Kidney (tissue), 14 donors: Measurements from ENCODE around the gene ZIC1. TPM values are rescaled to one million over a fixed set of nuclear protein-coding genes. Genes with fewer than 3 reads are reported as not detected.

ENCODE experiments used
- DNase-seq, 5 donors: peaks; one replicate each; pipeline ENCODE4 v3.0.0-alpha.2; 2013 to 2020
- FAIRE-seq: peaks from 2 replicates; lab custom pipeline; 2012; peaks lifted over from hg19 to GRCh38; lab: Jason Lieb, UNC
- H3K27ac ChIP-seq, 2 donors: one replicate each; pipeline ENCODE4 v1.7.0; 2013; ENCODE audit warnings: low read depth in 2 of 2, low read length in 2 of 2, inconsistent platforms in 1 of 2
- H3K27me3 ChIP-seq: one replicate; pipeline ENCODE4 v1.7.1; 2013; ENCODE audit warnings: low read length, inconsistent platforms; ENCODE audit not compliant: control insufficient read depth, insufficient read depth
- H3K36me3 ChIP-seq, 3 donors: one replicate each; pipeline versions ENCODE4 v1.7.0 to v1.7.1; 2013; ENCODE audit warnings: low read length in 3 of 3, control low read depth in 1 of 3, inconsistent platforms in 1 of 3; ENCODE audit not compliant: insufficient read depth in 3 of 3, control insufficient read depth in 2 of 3
- H3K4me1 ChIP-seq, 3 donors: one replicate each; pipeline versions ENCODE4 v1.7.0 to v1.7.1; 2013; ENCODE audit warnings: low read length in 3 of 3, inconsistent platforms in 1 of 3, low read depth in 1 of 3; ENCODE audit not compliant: control insufficient read depth in 2 of 3, insufficient read depth in 2 of 3
- H3K4me3 ChIP-seq, 3 donors: one replicate each; pipeline versions ENCODE4 v1.7.0 to v1.8.1; 2013; ENCODE audit warnings: low read length in 3 of 3, control low read depth in 1 of 3, inconsistent platforms in 1 of 3
- H3K9ac ChIP-seq, 3 donors: one replicate each; pipeline versions ENCODE4 v1.7.0 to v1.7.1; 2013; ENCODE audit warnings: low read length in 3 of 3, control low read depth in 1 of 3, inconsistent platforms in 1 of 3
- H3K9me3 ChIP-seq, 3 donors: one replicate each; pipeline versions ENCODE4 v1.7.0 to v1.7.1; 2013; ENCODE audit warnings: low read length in 3 of 3, control low read depth in 1 of 3, inconsistent platforms in 1 of 3; ENCODE audit not compliant: control insufficient read depth in 2 of 3, insufficient read depth in 1 of 3
- CTCF ChIP-seq: IDR thresholded peaks from 3 replicates; pipeline ENCODE4 v1.5.1; 2012; ENCODE audit warnings: mild to moderate bottlenecking, moderate library complexity, borderline replicate concordance; ENCODE audit not compliant: insufficient read depth; ENCODE audit errors: extremely low read depth
- intact Hi-C: fragments of 100-400 bp; cut with DNase I; formaldehyde crosslinking; loops from one replicate; pipeline ENCODE4 v1.11.1; 2022
- polyA plus RNA-seq: library from polyadenylated mRNA; stranded (reverse); fragments of 350-450 nt; fragmentation: Illumina TruSeq; extraction: RNeasy Lipid Tissue Mini Kit (QIAGEN cat#74804); gene quantifications from one replicate; pipeline ENCODE4 v1.2.3, GENCODE V29; 2014; ENCODE audit warnings: low read depth, low replicate concordance; ENCODE audit not compliant: insufficient read depth
- total RNA-seq: library from RNA; stranded (reverse); fragmentation: NEBNext Ultra II Directional; extraction: Animal tissue kit (Norgen Biotek cat#: 25700); gene quantifications from one replicate; pipeline ENCODE4 v1.2.1, GENCODE V29; 2021
- donor health status: control.
- donor health status: control.
- donor health status: control.
- donor health status: control.
- donor health status: control.
- donor health status: DM: yes; HTN: yes; CAD: no.
- donor health status: Normal renal cell carcinoma (clear cell type).

Gene ZIC1
- total and polyA plus RNA-seq, 2 donors from 2014 or later, result not detected

GRCh38 chr3:147410526-147411237 lies 1.5 kb downstream of the ZIC1 start:
- no peak for TF ChIP-seq CTCF
- H3K36me3 ChIP-seq, result no peaks in the 10 kb centered on the region
- no peak for FAIRE-seq
- H3K27ac ChIP-seq, result no peak overlapping the region
- H3K4me1 ChIP-seq, result peaks cover 0 to 8% (median 0%) of the 10 kb centered on the region in 3 donors
- no peak overlapping the region for H3K9ac ChIP-seq
- H3K9me3 ChIP-seq, result no peaks in the 10 kb centered on the region
- DNase-seq, result peak in 2 of 5 donors; percentile 52 to 64
- intact Hi-C loops, result no loop called here
- H3K27me3 ChIP-seq, result peaks cover 92% of the 10 kb centered on the region
- H3K4me3 ChIP-seq, result peak overlapping the region in 1 of 3 donors; percentile 39

- Histone ChIP-seq H3K9ac (no peak overlapping the region), H3K4me3 (peak overlapping the region in 1 of 3 donors; percentile 39), H3K4me1 (peaks cover 0 to 8% (median 0%) of the 10 kb centered on the region in 3 donors), H3K36me3 (no peaks in the 10 kb centered on the region), H3K27ac (no peak overlapping the region), H3K9me3 (no peaks in the 10 kb centered on the region), H3K27me3 (peaks cover 92% of the 10 kb centered on the region)
- no peak for TF ChIP-seq CTCF
- FAIRE-seq (no peak), DNase-seq (peak in 1 of 5 donors; percentile 47)
- intact Hi-C loops, result no loop called here
Measured at GRCh38 chr3:147411238-147411814, 2.2 kb downstream of the ZIC1 start.

- DNase-seq (peak in 2 of 5 donors; percentile 15 to 28), FAIRE-seq (no peak)
- Histone ChIP-seq H3K4me3 (no peak overlapping the region), H3K36me3 (no peaks in the 10 kb centered on the region), H3K27me3 (peaks cover 91% of the 10 kb centered on the region), H3K9me3 (no peaks in the 10 kb centered on the region), H3K27ac (no peak overlapping the region), H3K4me1 (peaks cover 0 to 8% (median 0%) of the 10 kb centered on the region in 3 donors), H3K9ac (no peak overlapping the region)
- intact Hi-C loops, result no loop called here
- TF ChIP-seq CTCF, result no peak
Measured at GRCh38 chr3:147411815-147412241, 2.7 kb downstream of the ZIC1 start.
